22Rv1 (cell line): ENCODE measurements around the gene CACNB2.
"Not testable (repeated sequence)": the region's sequence is repeated elsewhere in the genome, so short reads cannot be mapped to it uniquely, and the experiment has no call there.

Experiments used
- H3K27ac ChIP-seq: fragments of 450-650 bp; 2 replicates; pipeline ENCODE4 v1.5.1; 2017
- CTCF ChIP-seq: fragments of 450-650 bp; IDR thresholded peaks from 2 replicates; pipeline ENCODE4 v1.5.1; 2017; ENCODE audit warnings: mild to moderate bottlenecking
- ZFX ChIP-seq: fragments of 450-650 bp; IDR thresholded peaks from 2 replicates; pipeline ENCODE4 v1.6.1; 2017; ENCODE audit warnings: antibody characterized with exemption, borderline replicate concordance

Gene CACNB2

GRCh38 chr10:18158773-18159265, 18.6 kb downstream of the CACNB2 start:
- no peak overlapping the region for H3K27ac ChIP-seq
- TF ChIP-seq ZFX (no peak), CTCF (no peak)

GRCh38 chr10:18159557-18159956, 19.3 kb downstream of the CACNB2 start:
- H3K27ac ChIP-seq, result no peak overlapping the region
- no peak for TF ChIP-seq CTCF
- no peak for TF ChIP-seq ZFX

- H3K27ac ChIP-seq, result no peak overlapping the region
- TF ChIP-seq ZFX, result no peak
Measured at GRCh38 chr10:18162021-18162627, 21.9 kb downstream of the CACNB2 start.

- H3K27ac ChIP-seq, result no peak overlapping the region
- no peak for TF ChIP-seq ZFX
- no peak for TF ChIP-seq CTCF
Measured at GRCh38 chr10:18164093-18164492, 23.9 kb downstream of the CACNB2 start.

GRCh38 chr10:18164748-18165361, 24.6 kb downstream of the CACNB2 start:
- TF ChIP-seq CTCF (no peak), ZFX (no peak)

GRCh38 chr10:18178854-18179483, 38.7 kb downstream of the CACNB2 start:
- H3K27ac ChIP-seq, result no peak overlapping the region
- TF ChIP-seq CTCF, result no peak
- no peak for TF ChIP-seq ZFX

More at GRCh38 chr10:18164748-18165361, 24.6 kb downstream of the CACNB2 start:
- H3K27ac ChIP-seq, result no peak overlapping the region

- no peak for TF ChIP-seq CTCF
- TF ChIP-seq ZFX, result no peak
- H3K27ac ChIP-seq, result no peak overlapping the region
Measured at GRCh38 chr10:18179891-18180290, 39.7 kb downstream of the CACNB2 start.

GRCh38 chr10:18181382-18181781, 41.2 kb downstream of the CACNB2 start:
- H3K27ac ChIP-seq, result not testable (repeated sequence)
